ENCODE results near the gene SLC38A1.

SLC38A1 gene

GRCh38 chr12:46174919-46175318 is 93.9 kb downstream of the SLC38A1 start:
- Histone ChIP-seq H2AFZ (ENCODE audit: low read depth, low read length) (no peak overlapping the region), H3K4me2 (ENCODE audit: insufficient read depth, low read length) (no peak overlapping the region), H3K9ac (ENCODE audit: low read depth, low read length) (no peak overlapping the region), H3K27ac (ENCODE audit: low read length) (no peak overlapping the region), H3K27me3 (ENCODE audit: insufficient read depth, low read length, poor library complexity) (no peaks in the 10 kb centered on the region), H3K36me3 (ENCODE audit: insufficient read depth, low read length) (no peaks in the 10 kb centered on the region), H3K79me2 (ENCODE audit: insufficient read depth, low read length) (no peaks in the 10 kb centered on the region), H3K9me3 (ENCODE audit: insufficient read depth, low read length, severe bottlenecking) (no peaks in the 10 kb centered on the region), H3K4me1 (ENCODE audit: insufficient read depth, low read length) (peaks cover 22% of the 10 kb centered on the region), H3K4me3 (ENCODE audit: low read depth in 1 of 2, low read length in 2 of 2) (no peak overlapping the region), H4K20me1 (ENCODE audit: insufficient read depth, low read length) (no peaks in the 10 kb centered on the region)
- TF ChIP-seq EZH2 (IDR thresholded peaks at IDR 0.05; ENCODE audit: borderline replicate concordance, low read depth, low read length, severe bottlenecking) (no peak), CTCF (IDR thresholded peaks at IDR 0.05; ENCODE audit: borderline replicate concordance, extremely low read depth, low read length, poor library complexity, severe bottlenecking) (no peak)
- DNase-seq (no peak), ATAC-seq (ENCODE audit: insufficient read depth, low read depth) (no peak)

GRCh38 chr12:46174061-46174662 is 94.7 kb downstream of the SLC38A1 start:
- H3K27me3 ChIP-seq (ENCODE audit: insufficient read depth, low read length, poor library complexity) = no peaks in the 10 kb centered on the region
- H3K4me3 ChIP-seq (ENCODE audit: low read depth in 1 of 2, low read length in 2 of 2) = no peak overlapping the region
- ATAC-seq (ENCODE audit: insufficient read depth, low read depth) (no peak), DNase-seq (no peak)
- H3K36me3 ChIP-seq (ENCODE audit: insufficient read depth, low read length) = no peaks in the 10 kb centered on the region
- H3K79me2 ChIP-seq (ENCODE audit: insufficient read depth, low read length) = no peaks in the 10 kb centered on the region
- H3K9ac ChIP-seq (ENCODE audit: low read depth, low read length) = no peak overlapping the region
- no peaks in the 10 kb centered on the region for H3K9me3 ChIP-seq (ENCODE audit: insufficient read depth, low read length, severe bottlenecking)
- H4K20me1 ChIP-seq (ENCODE audit: insufficient read depth, low read length) = no peaks in the 10 kb centered on the region
- H3K4me2 ChIP-seq (ENCODE audit: insufficient read depth, low read length) = no peak overlapping the region
- H3K27ac ChIP-seq (ENCODE audit: low read length) = no peak overlapping the region
- no peak overlapping the region for H2AFZ ChIP-seq (ENCODE audit: low read depth, low read length)
- TF ChIP-seq CTCF (IDR thresholded peaks at IDR 0.05; ENCODE audit: borderline replicate concordance, extremely low read depth, low read length, poor library complexity, severe bottlenecking) = no peak
- TF ChIP-seq EZH2 (IDR thresholded peaks at IDR 0.05; ENCODE audit: borderline replicate concordance, low read depth, low read length, severe bottlenecking) = no peak
- peaks cover 22% of the 10 kb centered on the region for H3K4me1 ChIP-seq (ENCODE audit: insufficient read depth, low read length)

- no peak for DNase-seq
- no peaks in the 10 kb centered on the region for H4K20me1 ChIP-seq (ENCODE audit: insufficient read depth, low read length)
- no peaks in the 10 kb centered on the region for H3K36me3 ChIP-seq (ENCODE audit: insufficient read depth, low read length)
- no peak for TF ChIP-seq EZH2 (IDR thresholded peaks at IDR 0.05; ENCODE audit: borderline replicate concordance, low read depth, low read length, severe bottlenecking)
- no peak for TF ChIP-seq CTCF (IDR thresholded peaks at IDR 0.05; ENCODE audit: borderline replicate concordance, extremely low read depth, low read length, poor library complexity, severe bottlenecking)
- H3K4me3 ChIP-seq (ENCODE audit: low read depth in 1 of 2, low read length in 2 of 2) = no peak overlapping the region
- no peaks in the 10 kb centered on the region for H3K79me2 ChIP-seq (ENCODE audit: insufficient read depth, low read length)
- H3K27me3 ChIP-seq (ENCODE audit: insufficient read depth, low read length, poor library complexity) = no peaks in the 10 kb centered on the region
- no peak overlapping the region for H3K4me2 ChIP-seq (ENCODE audit: insufficient read depth, low read length)
- no peak for ATAC-seq (ENCODE audit: insufficient read depth, low read depth)
- H3K4me1 ChIP-seq (ENCODE audit: insufficient read depth, low read length) = no peaks in the 10 kb centered on the region
- no peak overlapping the region for H3K27ac ChIP-seq (ENCODE audit: low read length)
- H2AFZ ChIP-seq (ENCODE audit: low read depth, low read length) = no peak overlapping the region
- no peak overlapping the region for H3K9ac ChIP-seq (ENCODE audit: low read depth, low read length)
- H3K9me3 ChIP-seq (ENCODE audit: insufficient read depth, low read length, severe bottlenecking) = no peaks in the 10 kb centered on the region
Measured at GRCh38 chr12:46168426-46168825, 100.4 kb downstream of the SLC38A1 start.
